H1 (cell line): Measurements from ENCODE around the gene GJA5. TPM values are rescaled to one million over a fixed set of nuclear protein-coding genes. Genes with fewer than 3 reads are reported as not detected.

Source experiments
- RXRA ChIP-seq: IDR thresholded peaks from 2 replicates; pipeline ENCODE4 v1.6.1; 2011; ENCODE audit warnings: low read depth, mild to moderate bottlenecking, low read length, moderate library complexity; ENCODE audit not compliant: insufficient read depth
- TAF1 ChIP-seq: IDR thresholded peaks from 2 replicates; pipeline ENCODE4 v1.6.1; 2011; ENCODE audit warnings: mild to moderate bottlenecking, low read depth, low read length
- TAF7 ChIP-seq: optimal IDR thresholded peaks from 2 replicates; pipeline ENCODE3; 2011; ENCODE audit warnings: low read depth, mild to moderate bottlenecking, inconsistent platforms, low read length, moderate library complexity, borderline replicate concordance
- TEAD4 ChIP-seq: IDR thresholded peaks from 2 replicates; pipeline ENCODE4 v1.6.1; 2012; ENCODE audit warnings: low read depth, low read length, inconsistent platforms, mixed read lengths
- ZNF274 ChIP-seq: IDR thresholded peaks from 2 replicates; pipeline ENCODE4 v1.7.0; 2012; ENCODE audit warnings: low read length, borderline replicate concordance; ENCODE audit errors: extremely low read depth
- polyA plus RNA-seq, 7 experiments: library from polyadenylated mRNA; depleted of rRNA in 3 of 7; stranded (reverse) in 5 of 7; unstranded in 2 of 7; fragments of >200 nt in 5 of 7; fragments of 200-250 nt in 2 of 7; gene quantifications; 1 replicate in 5 of 7; 2 replicates in 1 of 7; 4 replicates in 1 of 7; pipeline versions ENCODE4 v1.2.1 to v1.2.3, GENCODE V29; 2011 to 2013; ENCODE audit warnings: missing spikeins in 2 of 7, mixed read lengths in 2 of 7
- total RNA-seq: library from RNA; stranded (reverse); fragmentation: NEBNext Ultra II Directional; extraction: Animal tissue kit (Norgen Biotek cat#: 25700); gene quantifications from 2 replicates; pipeline ENCODE4 v1.2.1, GENCODE V29; 2021

Gene GJA5
- total and polyA plus RNA-seq, 2 of the 8 experiments (the other 6 are each of a cell fraction or from before 2014, with no cell fraction given), result 1.2 to 2.7 TPM

GRCh38 chr1:147738129-147738528, 22.3 kb downstream of the GJA5 start (continued):
- TF ChIP-seq TEAD4, result no peak
- TF ChIP-seq TAF7, result no peak
- no peak for TF ChIP-seq RXRA
- no peak for TF ChIP-seq ZNF274
- TF ChIP-seq TAF1, result no peak
- TF ChIP-seq, all 59 proteins: peak for 0
